A673 (cell line): ENCODE measurements around the gene SAMD11.

Experiments
- CTCF ChIP-seq: fragments of 300-800, 200-600 bp; sonication (generic); conservative IDR thresholded peaks from 2 replicates; pipeline ENCODE4 v1.5.1; 2017; ENCODE audit warnings: low read depth, mild to moderate bottlenecking, antibody characterized with exemption, low read length, moderate library complexity, mixed read lengths
- EZH2 ChIP-seq: fragments of 200-600 bp; sonication (generic); IDR thresholded peaks from 2 replicates; pipeline ENCODE4 v1.6.1; 2017; ENCODE audit warnings: borderline replicate concordance, low read depth, mild to moderate bottlenecking, mixed read lengths, antibody characterized with exemption, low read length; ENCODE audit not compliant: poor library complexity, severe bottlenecking

DNA sequence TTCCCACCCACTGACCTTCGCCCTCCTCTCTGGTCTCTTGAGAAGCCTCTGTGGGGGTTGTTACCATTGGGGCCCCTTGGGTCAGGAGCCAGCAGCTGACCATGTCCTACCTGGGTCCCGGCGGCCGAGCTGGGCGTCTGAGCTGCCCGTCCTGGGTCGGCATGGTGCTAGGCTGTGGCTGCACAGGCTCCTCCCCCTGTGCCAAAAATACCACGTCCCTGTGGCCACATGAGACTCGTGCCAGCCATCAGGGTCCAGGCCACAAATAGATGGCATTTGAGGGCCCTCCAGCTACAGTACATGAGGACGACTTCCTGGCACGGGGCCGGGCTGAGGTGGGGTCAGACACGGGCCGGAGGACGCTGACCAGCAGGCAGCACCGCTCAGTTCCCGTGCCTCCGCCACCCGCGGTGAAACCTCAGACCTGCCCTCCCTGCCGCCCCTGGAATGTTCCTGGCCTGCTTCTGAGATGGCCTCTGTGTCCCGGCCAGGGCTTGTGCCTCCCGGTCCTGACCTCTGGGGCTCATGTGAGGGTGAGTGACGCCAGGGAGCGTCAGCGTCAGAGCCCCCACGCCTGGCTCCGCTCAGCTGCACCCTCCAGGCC, 58.3 kb downstream of the SAMD11 start, which contains the start of gene PERM1:
- TF ChIP-seq CTCF, result no peak
- no peak for TF ChIP-seq EZH2
